H9 (cell line): ENCODE data around the gene SHISA3. TPM values are rescaled to one million over a fixed set of nuclear protein-coding genes. Genes with fewer than 3 reads are reported as not detected.

Experiments
- DNase-seq: peaks from one replicate; pipeline ENCODE4 v3.0.0-alpha.2; 2017
- H2AFZ ChIP-seq: one replicate; pipeline ENCODE4 v1.6.1; 2013; ENCODE audit warnings: mild to moderate bottlenecking, low read length, control low read depth, moderate library complexity
- H2AK5ac ChIP-seq: 2 replicates; pipeline ENCODE4 v1.6.1; 2013; ENCODE audit warnings: low read length, control low read depth, mixed read lengths; ENCODE audit not compliant: insufficient read length
- H2BK120ac ChIP-seq: one replicate; pipeline ENCODE4 v1.6.1; 2013; ENCODE audit warnings: low read depth, mild to moderate bottlenecking, low read length, control low read depth, inconsistent platforms; ENCODE audit not compliant: poor library complexity, severe bottlenecking
- H2BK12ac ChIP-seq: 2 replicates; pipeline ENCODE4 v1.6.1; 2013; ENCODE audit warnings: low read length, control low read depth, mixed read lengths, low read depth; ENCODE audit not compliant: insufficient read length
- H2BK15ac ChIP-seq: 2 replicates; pipeline ENCODE4 v1.6.1; 2013; ENCODE audit warnings: low read depth, low read length, control low read depth
- H2BK20ac ChIP-seq: one replicate; pipeline ENCODE4 v1.6.1; 2013; ENCODE audit warnings: low read depth, mild to moderate bottlenecking, low read length, control low read depth, inconsistent platforms; ENCODE audit not compliant: poor library complexity, severe bottlenecking
- H2BK5ac ChIP-seq: 2 replicates; pipeline ENCODE4 v1.6.1; 2013; ENCODE audit warnings: low read length, control low read depth, mixed read lengths; ENCODE audit not compliant: insufficient read length
- H3K14ac ChIP-seq: 2 replicates; pipeline ENCODE4 v1.6.1; 2013; ENCODE audit warnings: low read length, control low read depth; ENCODE audit not compliant: insufficient read depth
- H3K18ac ChIP-seq: 2 replicates; pipeline ENCODE4 v1.6.1; 2013; ENCODE audit warnings: low read depth, mild to moderate bottlenecking, mixed read lengths, low read length, control low read depth; ENCODE audit not compliant: insufficient read length
- H3K23ac ChIP-seq: 2 replicates; pipeline ENCODE4 v1.6.1; 2013; ENCODE audit warnings: low read length, control low read depth, mixed read lengths, low read depth; ENCODE audit not compliant: insufficient read length
- H3K23me2 ChIP-seq: 2 replicates; pipeline ENCODE4 v1.6.1; 2013; ENCODE audit warnings: low read depth, mild to moderate bottlenecking, mixed read lengths, low read length, control low read depth; ENCODE audit not compliant: insufficient read length, poor library complexity, severe bottlenecking
- H3K27ac ChIP-seq: 2 replicates; pipeline ENCODE4 v1.5.1; 2013; ENCODE audit warnings: low read length, control low read depth, mixed read lengths, low read depth; ENCODE audit not compliant: insufficient read length
- H3K27me3 ChIP-seq: 2 replicates; pipeline ENCODE4 v1.6.1; 2013; ENCODE audit warnings: low read length, control low read depth, inconsistent platforms; ENCODE audit not compliant: insufficient read depth
- H3K4ac ChIP-seq: 2 replicates; pipeline ENCODE4 v1.6.1; 2013; ENCODE audit warnings: low read depth, mild to moderate bottlenecking, control low read depth, inconsistent platforms, low read length, moderate library complexity
- H3K4me1 ChIP-seq: 2 replicates; pipeline ENCODE4 v1.6.1; 2013; ENCODE audit warnings: low read length, control low read depth, inconsistent platforms; ENCODE audit not compliant: insufficient read depth
- H3K4me2 ChIP-seq: 2 replicates; pipeline ENCODE4 v1.6.1; 2013; ENCODE audit warnings: low read length, control low read depth, mixed read lengths; ENCODE audit not compliant: insufficient read length, insufficient read depth
- H3K56ac ChIP-seq: 2 replicates; pipeline ENCODE4 v1.6.1; 2013; ENCODE audit warnings: low read depth, mild to moderate bottlenecking, mixed read lengths, low read length, control low read depth; ENCODE audit not compliant: insufficient read length
- H3K79me1 ChIP-seq: 2 replicates; pipeline ENCODE4 v1.6.1; 2013; ENCODE audit warnings: low read depth, mild to moderate bottlenecking, moderate library complexity, low read length, control low read depth, inconsistent platforms; ENCODE audit not compliant: insufficient read depth, poor library complexity, severe bottlenecking
- H3K79me2 ChIP-seq: 2 replicates; pipeline ENCODE4 v1.6.1; 2013; ENCODE audit warnings: low read length, control low read depth, inconsistent platforms; ENCODE audit not compliant: insufficient read depth
- H3K9ac ChIP-seq: 2 replicates; pipeline ENCODE4 v1.6.1; 2013; ENCODE audit warnings: low read length, control low read depth, mixed read lengths; ENCODE audit not compliant: insufficient read length; ENCODE audit errors: extremely low read depth
- H3K9me3 ChIP-seq: one replicate; pipeline ENCODE4 v1.6.1; 2013; ENCODE audit warnings: low read depth, low read length, inconsistent platforms; ENCODE audit not compliant: control insufficient read depth
- H3T11ph ChIP-seq: one replicate; pipeline ENCODE4 v1.6.1; 2013; ENCODE audit warnings: mild to moderate bottlenecking, low read length, control low read depth, inconsistent platforms
- H4K20me1 ChIP-seq: one replicate; pipeline ENCODE4 v1.6.1; 2013; ENCODE audit not compliant: control insufficient read depth, insufficient read length, insufficient read depth
- H4K5ac ChIP-seq: 2 replicates; pipeline ENCODE4 v1.6.1; 2013; ENCODE audit warnings: low read depth, mild to moderate bottlenecking, mixed read lengths, low read length, control low read depth; ENCODE audit not compliant: insufficient read length
- H4K8ac ChIP-seq: replicated peaks from 2 replicates; pipeline ENCODE4 v1.6.1; 2013; ENCODE audit warnings: low read length, control low read depth, mixed read lengths, low read depth; ENCODE audit not compliant: insufficient read length
- H4K91ac ChIP-seq: 2 replicates; pipeline ENCODE4 v1.6.1; 2013; ENCODE audit warnings: low read depth, mild to moderate bottlenecking, moderate library complexity, mixed read lengths, low read length, control low read depth; ENCODE audit not compliant: insufficient read length
- H3K27ac Mint-ChIP-seq, 3 experiments: 2 replicates in 2 of 3; 3 replicates in 1 of 3; pipeline ENCODE4 v1.8.0; 2020 to 2021; ENCODE audit warnings: mixed read lengths in 3 of 3, mild to moderate bottlenecking in 1 of 3, moderate library complexity in 1 of 3
- H3K27me3 Mint-ChIP-seq: 2 replicates; pipeline ENCODE4 v1.8.0; 2021; ENCODE audit warnings: low read depth, mild to moderate bottlenecking, moderate library complexity, mixed read lengths
- H3K36me3 Mint-ChIP-seq, 3 experiments: 2 replicates in 2 of 3; 3 replicates in 1 of 3; pipeline ENCODE4 v1.8.0; 2020 to 2021; ENCODE audit warnings: low read depth in 3 of 3, mixed read lengths in 3 of 3; ENCODE audit not compliant: insufficient read depth in 1 of 3
- H3K4me1 Mint-ChIP-seq, 2 experiments: 2 replicates each; pipeline ENCODE4 v1.8.0; 2020; ENCODE audit warnings: mixed read lengths in 2 of 2
- H3K4me3 Mint-ChIP-seq, 2 experiments: 2 replicates in 1 of 2; 3 replicates in 1 of 2; pipeline ENCODE4 v1.8.0; 2020 to 2021; ENCODE audit warnings: mild to moderate bottlenecking in 2 of 2, mixed read lengths in 2 of 2, moderate library complexity in 1 of 2
- H3K9me3 Mint-ChIP-seq, 2 experiments: 2 replicates in 1 of 2; 3 replicates in 1 of 2; pipeline ENCODE4 v1.8.0; 2020; ENCODE audit warnings: mild to moderate bottlenecking in 2 of 2, mixed read lengths in 2 of 2, moderate library complexity in 1 of 2
- WGBS: extraction: QIAGEN DNeasy Blood & Tissue Kit; methylation state at CpG from one replicate; pipeline ENCODE4 v1.1.7; 2013; ENCODE audit warnings: missing lambda C conversion rate, low lambda C conversion rate, mixed read lengths; ENCODE audit not compliant: insufficient read length; ENCODE audit errors: extremely low coverage; 5-methylcytosine and 5-hydroxymethylcytosine counted together
- total RNA-seq: library from RNA; stranded (reverse); gene quantifications from 2 replicates; pipeline ENCODE4 v1.2.1, GENCODE V29; 2021
- TF ChIP-seq, protein P1 (sequence below): fragments of 200-600 bp; sonication (generic); conservative IDR thresholded peaks from 3 replicates; pipeline ENCODE4 v1.8.0; 2021; ENCODE audit warnings: antibody characterized with exemption, mild to moderate bottlenecking

The SHISA3 gene
- total RNA-seq, 1 experiment from 2014 or later = 1.7 TPM

DNA sequence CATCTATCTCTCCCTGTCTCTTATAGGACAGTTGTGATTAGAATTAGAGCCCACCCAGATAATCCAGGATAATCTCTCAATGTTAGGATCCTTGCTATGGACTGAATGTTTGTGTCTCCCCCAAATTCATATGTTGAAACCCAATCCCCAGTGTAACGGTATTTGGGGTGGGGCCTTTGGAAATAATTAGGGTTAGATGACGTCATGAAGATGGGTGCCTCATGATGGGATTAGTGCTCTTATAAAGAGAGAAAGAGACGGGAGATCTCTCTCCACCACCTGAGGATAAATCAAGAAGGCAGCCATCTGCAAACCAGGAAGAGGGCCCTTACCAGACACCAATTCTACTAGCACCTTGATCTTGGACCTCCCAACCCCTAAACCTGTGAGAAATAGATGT is 33.7 kb upstream of the SHISA3 start:
- H3T11ph ChIP-seq = no peak overlapping the region
- H3K4me2 ChIP-seq = no peak overlapping the region
- H3K56ac ChIP-seq = no peak overlapping the region
- H2BK15ac ChIP-seq = no peak overlapping the region
- no peak overlapping the region for H2BK5ac ChIP-seq
- DNase-seq = no peak
- H3K27me3 ChIP-seq = no peaks in the 10 kb centered on the region
- no peak overlapping the region for H3K18ac ChIP-seq
- no peak overlapping the region for H4K5ac ChIP-seq
- H2BK20ac ChIP-seq = no peak overlapping the region
- no peak overlapping the region for H3K4ac ChIP-seq
- no peaks in the 10 kb centered on the region; the same call in 1 of the 2 replicates for H3K79me2 ChIP-seq
- WGBS = no CpG with 5 or more reads among the region's 3 CpGs
- Mint-ChIP-seq H3K4me1 (no peaks in the 10 kb centered on the region), H3K27me3 (peaks cover 3% of the 10 kb centered on the region; the same call in 1 of the 2 replicates), H3K4me3 (no peak overlapping the region), H3K27ac (no peak overlapping the region), H3K36me3 (peaks cover 0 to 6% (median 0%) of the 10 kb centered on the region in 3 experiments; a peak in 3 of 7 replicates), H3K9me3 (peaks cover 5% of the 10 kb centered on the region in 2 experiments; a peak in 2 of 5 replicates)
- H2AFZ ChIP-seq = no peak overlapping the region
- H3K4me1 ChIP-seq = no peaks in the 10 kb centered on the region
- no peaks in the 10 kb centered on the region for H3K23me2 ChIP-seq
- H3K14ac ChIP-seq = no peak overlapping the region
- no peak overlapping the region for H4K8ac ChIP-seq
- no peaks in the 10 kb centered on the region for H3K79me1 ChIP-seq
- no peak overlapping the region for H3K9ac ChIP-seq
- no peak overlapping the region for H2BK120ac ChIP-seq
- no peaks in the 10 kb centered on the region for H3K9me3 ChIP-seq
- H2AK5ac ChIP-seq = no peak overlapping the region
- H3K23ac ChIP-seq = no peak overlapping the region
- TF ChIP-seq, protein P1, sequence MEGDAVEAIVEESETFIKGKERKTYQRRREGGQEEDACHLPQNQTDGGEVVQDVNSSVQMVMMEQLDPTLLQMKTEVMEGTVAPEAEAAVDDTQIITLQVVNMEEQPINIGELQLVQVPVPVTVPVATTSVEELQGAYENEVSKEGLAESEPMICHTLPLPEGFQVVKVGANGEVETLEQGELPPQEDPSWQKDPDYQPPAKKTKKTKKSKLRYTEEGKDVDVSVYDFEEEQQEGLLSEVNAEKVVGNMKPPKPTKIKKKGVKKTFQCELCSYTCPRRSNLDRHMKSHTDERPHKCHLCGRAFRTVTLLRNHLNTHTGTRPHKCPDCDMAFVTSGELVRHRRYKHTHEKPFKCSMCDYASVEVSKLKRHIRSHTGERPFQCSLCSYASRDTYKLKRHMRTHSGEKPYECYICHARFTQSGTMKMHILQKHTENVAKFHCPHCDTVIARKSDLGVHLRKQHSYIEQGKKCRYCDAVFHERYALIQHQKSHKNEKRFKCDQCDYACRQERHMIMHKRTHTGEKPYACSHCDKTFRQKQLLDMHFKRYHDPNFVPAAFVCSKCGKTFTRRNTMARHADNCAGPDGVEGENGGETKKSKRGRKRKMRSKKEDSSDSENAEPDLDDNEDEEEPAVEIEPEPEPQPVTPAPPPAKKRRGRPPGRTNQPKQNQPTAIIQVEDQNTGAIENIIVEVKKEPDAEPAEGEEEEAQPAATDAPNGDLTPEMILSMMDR = no peak
- H4K91ac ChIP-seq = no peak overlapping the region
- H4K20me1 ChIP-seq = no peaks in the 10 kb centered on the region
- no peak overlapping the region for H2BK12ac ChIP-seq
- no peak overlapping the region for H3K27ac ChIP-seq
